Suppressor macrophage treated with lipopolysaccharide for 4 hours (primary cell): ENCODE data around the gene BNIP3.
"Not testable (repeated sequence)": the region's sequence is repeated elsewhere in the genome, so short reads cannot be mapped to it uniquely, and the experiment has no call there.

Experiments
- DNase-seq: peaks from one replicate; pipeline ENCODE4 v3.0.0-alpha.2; 2020

Gene BNIP3

DNA sequence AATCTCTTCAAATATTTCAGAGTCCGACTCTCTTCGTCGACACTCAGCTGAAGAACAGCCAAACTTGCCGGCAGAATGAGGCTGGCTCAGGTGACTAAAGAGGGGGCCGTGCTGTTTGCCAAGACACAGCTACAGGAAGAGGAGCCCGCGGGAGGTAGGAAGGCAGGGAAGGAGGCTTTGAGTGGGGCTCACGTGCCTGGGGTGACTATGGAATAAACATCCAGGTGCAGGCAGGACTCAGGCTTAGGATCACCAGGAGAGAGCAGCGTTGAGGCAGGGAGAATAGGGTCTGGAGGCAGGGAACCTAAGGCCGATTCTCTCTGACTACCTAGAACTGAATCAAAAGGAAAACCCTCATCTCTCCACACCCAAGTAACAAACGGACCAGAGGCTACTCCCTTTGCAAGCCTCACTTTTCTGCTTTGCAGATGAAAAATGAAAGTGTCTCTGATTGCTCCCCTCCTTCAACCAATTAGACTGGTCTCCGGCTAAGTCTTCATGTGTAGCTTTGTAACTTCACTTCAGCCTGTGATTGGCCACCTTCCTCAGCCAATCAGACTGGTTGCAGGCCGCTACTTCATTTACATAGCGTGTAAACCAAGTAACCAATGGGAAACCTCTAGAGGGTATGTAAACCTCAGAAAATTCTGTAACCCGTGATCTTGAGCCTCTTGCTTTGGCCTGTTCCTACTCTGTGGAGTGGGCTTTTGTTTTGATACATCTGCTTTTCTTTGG is 19.7 kb upstream of the BNIP3 start:
- DNase-seq = no peak

GRCh38 chr10:131998845-131999681 is 17.3 kb upstream of the BNIP3 start:
- DNase-seq = no peak

DNA sequence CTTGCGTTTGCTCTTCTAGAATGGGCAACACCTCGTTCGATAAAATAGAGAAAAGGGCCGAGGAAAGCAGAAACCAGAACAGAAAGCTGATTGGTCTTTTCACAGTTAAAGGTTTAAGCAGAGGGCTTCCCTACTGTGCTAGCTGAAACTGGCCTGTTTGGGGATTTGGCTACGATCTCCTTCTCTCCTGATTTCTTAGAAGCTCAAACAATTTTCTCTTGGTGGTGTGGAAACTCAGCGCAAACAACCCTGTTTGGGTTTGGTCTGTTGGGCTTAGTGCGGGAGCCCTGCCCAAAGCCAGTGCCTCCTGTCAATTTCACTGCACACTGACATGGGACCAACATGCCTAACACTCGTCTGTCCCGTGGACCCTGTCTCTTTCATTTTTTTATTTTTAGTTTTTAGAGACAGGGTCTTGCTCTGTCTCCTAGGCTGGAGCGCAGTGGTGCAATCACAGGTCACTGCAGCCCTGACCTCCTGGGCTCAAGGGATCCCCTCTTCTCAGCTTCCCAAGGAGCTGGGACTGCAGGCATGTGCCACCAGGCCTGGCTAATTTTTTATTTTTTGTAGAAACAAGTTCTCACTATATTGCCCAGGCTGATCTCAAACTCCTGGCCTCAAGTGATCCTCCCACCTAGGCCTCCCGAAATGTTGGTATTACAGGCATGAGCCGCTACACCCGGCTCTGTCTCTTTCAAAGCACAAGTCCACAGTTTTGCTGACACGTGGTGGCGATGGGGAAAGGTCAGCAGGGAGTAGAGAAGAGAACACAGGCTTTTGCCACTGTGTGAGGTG is 16.5 kb upstream of the BNIP3 start:
- DNase-seq = no peak

DNA sequence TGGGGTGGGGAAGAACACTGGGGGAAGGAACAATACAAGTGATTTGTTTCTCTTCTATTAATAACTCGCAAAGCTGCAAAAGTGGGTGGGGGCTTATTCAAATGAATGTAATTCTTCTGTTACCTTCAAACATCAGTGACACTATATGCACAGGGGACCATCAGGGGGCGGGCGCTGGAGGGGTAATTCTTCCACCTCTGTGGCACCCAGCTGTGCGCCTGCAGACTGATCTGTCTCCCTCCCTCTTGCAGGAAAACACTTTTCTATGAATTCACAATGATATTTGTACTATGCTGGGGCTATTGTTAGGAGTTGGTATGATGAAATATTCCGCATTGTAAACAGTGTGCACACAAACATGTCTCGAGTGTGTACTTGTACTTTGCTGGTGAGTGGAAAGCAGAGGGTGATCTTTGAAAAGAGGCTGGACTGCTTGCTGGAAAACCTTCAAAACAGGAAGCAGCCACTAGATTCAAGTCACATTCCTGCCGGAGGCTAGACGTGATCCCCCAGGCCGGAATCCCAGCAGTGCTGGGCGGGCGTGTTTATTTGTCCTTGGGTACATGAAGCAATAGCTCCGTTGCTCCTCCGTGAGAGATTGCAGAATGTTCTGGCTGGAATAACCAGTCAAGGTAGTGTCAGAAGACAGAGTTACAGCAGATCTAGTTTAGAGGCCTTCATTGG is 15.8 kb upstream of the BNIP3 start:
- no peak for DNase-seq

- no peak for DNase-seq
Measured at GRCh38 chr10:131996466-131997365, 15.0 kb upstream of the BNIP3 start.

- no peak for DNase-seq
Measured at GRCh38 chr10:131994435-131994834, 12.7 kb upstream of the BNIP3 start.

DNA sequence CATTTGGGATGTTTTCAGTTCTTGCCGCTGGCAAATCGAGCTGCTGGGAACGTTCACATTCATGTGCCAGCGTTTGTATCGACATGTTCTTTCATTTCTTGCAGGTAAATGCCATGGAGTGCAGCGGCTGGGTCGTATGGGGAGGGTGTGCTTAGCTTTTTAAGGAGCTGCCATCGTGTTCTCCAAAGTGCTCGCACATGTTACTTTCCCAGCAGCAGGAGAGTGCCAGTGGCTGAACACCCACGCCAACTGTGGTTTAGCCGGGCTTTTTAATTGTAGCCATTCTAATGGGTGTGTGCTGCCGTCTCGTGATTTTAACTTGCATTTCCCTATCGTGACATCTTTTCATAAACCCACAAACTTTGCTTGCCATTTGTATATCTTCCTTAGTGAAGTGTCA is 11.6 kb upstream of the BNIP3 start:
- no peak for DNase-seq

GRCh38 chr10:131991726-131992125 is 10.0 kb upstream of the BNIP3 start:
- DNase-seq = no peak

DNA sequence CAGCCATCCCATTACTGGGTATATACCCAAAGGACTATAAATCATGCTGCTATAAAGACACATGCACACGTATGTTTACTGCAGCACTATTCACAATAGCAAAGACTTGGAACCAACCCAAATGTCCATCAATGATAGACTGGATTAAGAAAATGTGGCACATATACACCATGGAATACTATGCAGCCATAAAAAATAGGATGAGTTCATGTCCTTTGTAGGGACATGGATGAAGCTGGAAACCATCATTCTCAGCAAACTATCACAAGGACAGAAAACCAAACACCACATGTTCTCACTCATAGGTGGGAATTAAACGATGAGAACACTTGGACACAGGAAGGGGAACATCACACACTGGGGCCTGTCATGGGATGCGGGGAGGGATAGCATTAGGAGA is 6.1 kb upstream of the BNIP3 start:
- DNase-seq = not testable (repeated sequence)

GRCh38 chr10:131987301-131987700 is 5.6 kb upstream of the BNIP3 start:
- not testable (repeated sequence) for DNase-seq

DNA sequence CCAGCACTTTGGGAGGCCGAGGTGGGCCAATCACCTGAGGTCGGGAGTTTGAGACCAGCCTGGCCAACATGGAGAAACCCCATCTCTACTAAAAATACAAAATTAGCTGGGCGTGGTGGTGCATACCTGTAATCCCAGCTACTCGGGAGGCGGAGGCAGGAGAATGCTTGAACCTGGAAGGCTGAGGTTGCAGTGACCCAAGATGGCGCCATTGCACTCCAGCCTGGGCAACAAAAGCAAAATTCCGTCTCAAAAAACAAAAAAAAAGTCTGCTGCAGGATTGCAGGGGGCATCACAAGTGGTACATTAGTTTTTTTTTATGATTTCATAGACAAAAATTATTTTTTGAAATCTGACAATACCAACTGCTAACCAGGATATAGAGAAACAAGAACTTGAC is 5.1 kb upstream of the BNIP3 start:
- not testable (repeated sequence) for DNase-seq

- peak; percentile 15 for DNase-seq
Measured at GRCh38 chr10:131983780-131984179, 2.1 kb upstream of the BNIP3 start.

GRCh38 chr10:131982796-131983195 is 1.1 kb upstream of the BNIP3 start:
- no peak for DNase-seq

DNA sequence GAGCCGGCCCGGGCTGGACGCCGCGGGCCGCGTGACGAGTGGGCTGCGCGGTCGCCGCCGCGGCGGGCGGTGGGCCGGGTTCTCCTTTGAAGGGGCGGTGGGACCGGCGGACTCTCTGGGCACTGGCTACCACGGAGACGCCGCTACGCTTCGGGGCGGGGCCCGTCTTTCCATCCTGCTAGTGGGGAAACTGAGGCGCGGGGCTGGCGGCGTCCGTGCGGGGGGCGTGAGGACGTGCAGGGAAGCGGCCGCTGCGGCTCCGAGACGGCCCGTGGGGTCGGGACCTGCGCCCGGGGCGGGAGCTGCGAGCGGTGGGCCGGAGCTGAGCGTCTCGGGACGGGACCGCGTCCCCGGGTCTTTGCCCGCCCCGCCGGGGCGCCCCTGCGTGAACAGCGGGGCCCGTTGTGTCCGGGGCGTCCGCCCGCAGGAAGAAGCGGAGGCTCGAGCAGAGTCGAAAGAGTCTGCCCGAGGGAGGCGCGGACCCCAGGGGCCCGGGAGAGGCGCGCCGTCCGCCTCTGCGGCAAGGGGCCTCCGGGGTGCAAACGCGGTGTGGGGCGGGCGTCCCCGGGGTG is 548 bp upstream of the BNIP3 start:
- no peak for DNase-seq

DNA sequence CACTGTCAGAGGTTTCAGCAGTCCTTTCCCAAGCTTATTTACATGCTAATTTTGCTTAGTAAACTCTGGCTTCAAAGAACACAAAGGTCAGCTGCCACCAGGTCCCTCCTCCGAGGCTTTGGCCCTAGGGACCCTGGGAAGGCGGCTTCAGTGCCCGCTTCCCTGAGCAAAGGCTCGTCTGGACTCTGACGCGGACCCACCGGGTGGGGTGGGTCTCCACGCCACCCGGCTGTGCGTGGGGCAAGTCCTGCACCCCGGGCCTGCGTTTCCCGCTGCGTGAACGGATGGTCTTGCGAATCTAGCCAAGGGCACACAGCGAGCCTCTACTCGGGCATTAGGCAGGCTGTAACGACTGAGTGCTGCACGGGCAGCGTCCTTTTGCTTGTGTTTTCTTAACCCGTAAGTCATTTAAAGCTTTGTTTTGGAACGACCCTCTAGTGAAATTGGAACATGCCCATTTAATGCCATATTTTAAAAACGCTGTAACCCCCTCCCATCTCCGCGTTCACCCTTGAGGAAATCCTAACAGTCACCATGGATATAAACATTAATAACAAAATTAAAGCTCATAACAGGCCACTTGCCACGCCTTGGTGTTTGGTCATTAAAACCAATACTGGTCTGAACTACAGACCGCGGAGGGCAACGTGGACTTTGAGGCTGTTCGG is 828 bp downstream of the BNIP3 start:
- DNase-seq = peak; percentile 27

DNA sequence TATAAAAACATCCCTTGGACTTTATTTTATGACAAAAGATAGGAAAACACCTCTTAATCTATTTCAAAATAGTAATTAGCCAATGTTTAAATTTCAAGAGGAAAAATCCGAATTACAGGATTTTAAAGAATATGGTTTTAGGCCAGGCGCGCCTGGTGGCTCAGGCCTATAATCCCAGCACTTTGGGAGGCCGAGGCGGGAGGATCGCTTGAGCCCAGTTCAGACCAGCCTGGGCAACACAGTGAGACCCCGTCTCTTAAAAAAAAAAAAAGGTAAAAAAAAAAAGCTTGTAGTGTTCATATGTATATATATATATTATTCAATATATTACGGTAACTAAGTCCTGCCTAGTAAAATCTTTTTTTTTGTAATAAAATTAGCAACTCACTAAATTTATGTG is 1.4 kb downstream of the BNIP3 start:
- DNase-seq = no peak

DNA sequence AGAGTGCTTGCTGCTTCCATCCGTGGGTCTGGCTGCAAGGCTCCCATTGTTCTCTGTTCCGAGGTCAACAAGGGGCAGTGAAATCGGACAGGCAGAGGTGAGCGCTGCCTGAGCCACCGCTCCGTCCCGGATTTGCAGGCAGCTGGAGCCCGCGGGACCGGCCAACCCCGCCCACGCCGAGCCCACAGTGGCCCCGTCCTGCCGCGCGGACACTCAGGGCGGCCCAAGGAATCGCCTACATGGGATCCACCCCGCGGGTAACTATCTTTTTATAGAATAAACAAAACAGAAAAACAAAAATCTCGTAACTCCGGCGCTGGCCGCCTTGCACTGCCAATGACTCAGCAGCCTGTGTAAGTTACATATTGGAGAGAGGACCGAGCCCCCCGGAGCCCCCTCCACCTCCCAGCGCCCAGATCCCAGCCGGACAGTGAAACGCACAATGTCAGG is 1.9 kb downstream of the BNIP3 start:
- DNase-seq = peak; percentile 12

DNA sequence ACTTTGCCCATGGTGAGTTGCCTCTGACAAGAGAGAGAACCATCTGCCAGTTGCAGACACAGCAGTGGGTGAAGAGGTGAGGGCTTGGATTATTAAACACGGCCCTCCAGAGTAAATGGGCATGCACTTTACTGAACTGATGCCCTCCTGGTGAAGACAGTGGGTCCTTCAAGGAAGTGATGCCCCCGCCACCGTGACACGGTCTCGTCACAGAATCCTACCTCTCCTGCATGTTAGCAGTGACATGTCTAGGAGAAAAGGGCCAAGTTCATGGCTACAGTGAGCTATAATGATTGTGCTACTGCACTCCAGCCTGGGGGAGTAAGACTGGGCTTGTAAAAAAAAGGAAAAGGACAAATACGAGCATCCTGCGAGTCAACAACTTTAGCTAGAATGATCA is 2.4 kb downstream of the BNIP3 start:
- DNase-seq = no peak

DNA sequence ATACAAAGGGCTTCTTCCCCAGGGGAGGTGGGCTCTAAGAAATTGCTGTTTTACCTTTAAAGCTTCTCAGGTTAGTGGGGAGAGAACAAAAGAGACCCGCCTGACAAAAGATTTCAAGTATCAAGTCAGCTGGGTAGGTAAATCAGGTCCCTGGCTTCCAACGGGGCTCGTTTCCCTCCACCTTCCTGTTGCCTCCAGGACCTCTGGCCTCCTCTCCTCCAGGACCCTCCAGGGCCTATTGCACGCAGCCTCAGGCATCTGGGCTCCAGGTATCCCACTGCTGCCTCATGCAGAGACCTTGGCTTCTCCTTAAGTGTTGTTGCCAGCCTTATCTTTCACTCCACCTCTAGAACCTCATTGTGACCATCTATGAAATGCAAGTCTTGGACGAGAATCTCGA is 2.9 kb downstream of the BNIP3 start:
- DNase-seq = no peak

- DNase-seq = no peak
Measured at GRCh38 chr10:131978366-131978765, 3.4 kb downstream of the BNIP3 start.
